ENCODE results near the gene ZNF324.
"Not testable (repeated sequence)": the region's sequence is repeated elsewhere in the genome, so short reads cannot be mapped to it uniquely, and the experiment has no call there.

Gene ZNF324

DNA sequence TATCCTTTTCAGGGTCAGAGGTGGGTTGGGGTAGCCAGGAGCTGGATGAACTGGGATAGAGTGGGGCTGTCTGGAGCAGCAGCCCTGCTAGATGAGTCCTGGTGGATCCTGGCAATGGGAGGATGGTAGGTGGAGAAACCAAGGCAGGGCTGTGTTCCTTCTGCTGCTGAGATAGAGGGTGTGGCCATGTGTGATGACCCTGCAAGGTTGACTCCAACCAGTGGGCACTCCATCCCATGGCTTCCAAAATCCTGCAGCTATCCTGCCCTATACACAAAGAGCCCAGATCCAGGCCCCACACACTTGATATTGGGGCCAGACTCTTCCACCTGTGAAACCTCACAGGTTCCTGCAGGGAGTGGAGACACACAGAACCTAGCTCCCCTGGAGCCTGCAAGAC lies 6.9 kb downstream of the ZNF324 start:
- DNase-seq: no peak

- peak; percentile 58 for DNase-seq
These were observed 7.6 kb downstream of the ZNF324 start for GRCh38 chr19:58474291-58474996.

DNA sequence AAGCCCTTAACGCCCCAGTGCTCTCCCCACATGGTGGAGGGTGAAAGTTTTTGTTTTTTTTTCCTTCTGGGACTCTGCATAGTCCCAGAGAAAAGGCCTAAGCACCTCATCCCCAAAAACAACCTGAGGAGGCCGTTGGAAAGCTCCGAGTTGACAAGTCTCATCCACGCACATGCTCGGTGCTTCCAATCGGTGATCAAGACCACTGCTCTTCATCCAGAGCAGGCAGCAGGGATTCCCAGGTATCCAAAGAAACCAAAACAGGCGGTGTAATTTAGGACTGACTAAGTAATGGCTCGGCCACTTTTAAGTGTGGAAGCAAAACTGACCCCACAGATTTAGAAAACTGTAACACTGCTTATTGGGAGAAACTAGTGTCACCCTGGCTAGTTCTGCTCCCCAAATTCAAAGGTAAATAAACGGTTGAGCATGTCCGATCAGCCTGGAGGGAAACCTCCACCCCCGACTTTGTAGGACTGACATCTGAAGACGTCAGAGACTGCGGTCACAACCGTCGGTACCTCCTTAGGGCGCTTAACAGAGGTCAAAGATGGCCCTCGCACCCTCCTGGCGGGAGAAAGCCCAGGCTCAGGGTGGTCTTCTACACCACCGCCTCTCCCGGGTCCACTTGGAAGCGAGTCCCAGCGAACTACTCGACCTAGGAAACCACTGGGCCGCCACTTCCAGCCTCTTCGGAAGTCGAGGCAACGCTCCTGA lies 8.3 kb downstream of the ZNF324 start:
- no peak for DNase-seq

- peak; percentile 98 for DNase-seq
These were observed 9.0 kb downstream of the ZNF324 start, which contains the start of gene ZNF446 for GRCh38 chr19:58475714-58476497. ZNF446 (plus strand) TSS chr19:58476352; CDS start chr19:58477219, 867 bp downstream.

DNA sequence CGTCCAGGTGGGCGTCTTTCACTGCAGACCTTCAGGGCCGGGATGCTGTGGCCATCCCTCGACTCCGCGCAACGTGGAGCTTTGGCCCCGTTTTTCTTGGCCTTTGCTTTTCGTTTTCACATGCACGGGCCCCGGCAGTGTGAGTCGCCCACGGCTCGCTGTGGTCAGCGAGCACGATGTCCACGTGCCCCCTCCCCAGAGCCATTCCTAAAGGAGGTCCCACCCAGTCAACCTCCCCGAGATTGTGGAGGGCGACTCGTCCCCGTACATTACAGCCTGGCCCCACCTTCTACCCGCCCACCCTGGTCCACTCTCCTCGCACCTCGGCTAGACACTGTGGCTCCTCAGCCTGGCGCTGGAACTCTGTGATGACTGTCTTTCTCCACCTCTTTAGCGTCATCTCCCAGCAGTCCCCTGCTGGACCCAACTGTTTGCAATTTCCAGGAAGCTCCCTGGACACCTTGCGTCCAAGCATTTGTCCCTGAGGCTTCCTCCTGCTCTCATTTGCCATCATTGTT lies 9.7 kb downstream of the ZNF324 start:
- peak; percentile 9 for DNase-seq

- no peak for DNase-seq
These were observed 10.2 kb downstream of the ZNF324 start for GRCh38 chr19:58477130-58477529.

DNA sequence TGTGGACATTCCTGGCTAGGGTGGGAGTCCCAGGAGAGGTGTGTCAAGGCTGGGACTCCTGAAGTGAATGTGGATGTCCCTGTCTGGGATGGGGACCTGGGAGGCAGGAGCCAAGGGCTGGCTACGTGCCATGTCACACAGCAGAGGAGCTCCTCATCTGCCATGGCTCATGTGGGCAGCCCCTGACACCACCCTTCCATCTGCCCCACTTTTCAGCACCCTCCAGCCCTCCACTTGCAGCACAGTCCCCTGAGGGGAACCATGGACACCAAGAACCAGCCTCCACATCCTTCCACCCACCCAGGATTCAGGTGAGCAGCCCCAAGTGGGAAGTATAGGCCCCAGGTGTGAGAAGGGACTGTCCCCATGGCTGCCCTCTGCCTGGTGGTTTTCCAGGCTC lies 11.0 kb downstream of the ZNF324 start:
- DNase-seq: no peak

DNA sequence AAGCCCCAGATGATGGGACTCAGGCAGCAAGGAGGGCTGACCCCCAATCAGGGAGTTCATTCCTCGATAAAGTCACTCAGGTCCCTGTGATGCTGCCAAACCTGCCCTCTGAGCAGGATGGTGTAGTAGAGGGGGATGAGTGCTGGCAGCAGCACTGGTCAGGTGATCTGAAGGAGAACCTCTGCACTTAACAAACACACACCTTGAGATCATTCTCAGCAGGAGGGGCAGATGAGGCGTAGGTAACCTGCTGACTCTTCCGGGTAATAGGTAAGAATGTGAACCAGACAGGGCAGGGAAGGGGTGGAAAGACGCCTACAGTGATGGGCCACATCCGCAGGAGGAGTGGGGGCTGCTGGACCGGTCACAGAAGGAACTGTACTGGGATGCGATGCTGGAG lies 12.4 kb downstream of the ZNF324 start:
- DNase-seq: no peak

- DNase-seq: no peak
These were observed 13.0 kb downstream of the ZNF324 start for GRCh38 chr19:58479736-58480480.

GRCh38 chr19:58480481-58480830 lies 13.6 kb downstream of the ZNF324 start:
- no peak for DNase-seq

DNA sequence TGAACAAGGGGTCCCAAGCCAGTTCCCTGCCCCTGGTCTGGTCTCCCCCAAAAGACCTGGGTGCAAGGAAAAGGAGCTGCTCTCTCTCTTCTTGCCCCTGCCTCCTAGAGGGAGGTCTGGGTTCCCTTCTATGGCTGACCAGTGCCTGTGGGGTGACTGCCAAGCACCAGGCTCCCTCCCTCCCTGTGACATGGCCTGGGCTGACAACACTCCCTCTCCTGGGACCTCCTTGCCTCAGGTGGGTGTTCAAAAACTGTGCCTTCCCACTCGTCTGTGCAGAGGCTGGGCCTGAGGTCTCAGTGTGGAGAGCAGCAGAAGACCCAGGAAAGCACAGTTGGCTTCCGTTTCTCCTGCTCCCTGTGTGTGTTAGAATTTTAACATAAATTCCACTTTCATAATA lies 14.0 kb downstream of the ZNF324 start:
- no peak for DNase-seq

GRCh38 chr19:58482372-58482771 lies 15.5 kb downstream of the ZNF324 start:
- DNase-seq: no peak

GRCh38 chr19:58483776-58484175 lies 16.9 kb downstream of the ZNF324 start:
- DNase-seq: no peak

DNA sequence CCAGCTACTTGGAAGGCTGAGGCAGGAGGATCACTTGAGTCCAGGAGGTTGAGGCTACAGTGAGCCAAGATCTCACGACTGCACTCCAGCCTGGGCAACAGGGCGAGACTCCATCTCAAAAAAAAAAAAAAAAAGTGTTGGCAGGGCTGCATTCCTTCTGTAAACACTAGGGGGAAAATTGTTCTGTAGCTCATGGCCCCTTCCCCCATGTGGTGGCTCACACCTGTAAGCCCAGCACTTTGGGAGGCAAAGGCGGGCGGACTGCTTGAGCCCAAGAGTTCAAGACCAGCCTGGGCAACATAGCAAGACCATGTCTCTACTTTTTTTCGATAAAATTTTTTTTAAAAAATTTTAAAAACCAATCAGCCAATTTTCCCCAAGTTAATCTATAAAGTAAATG lies 17.5 kb downstream of the ZNF324 start:
- DNase-seq: not testable (repeated sequence)

GRCh38 chr19:58491393-58491792 lies 24.5 kb downstream of the ZNF324 start:
- no peak for DNase-seq

DNA sequence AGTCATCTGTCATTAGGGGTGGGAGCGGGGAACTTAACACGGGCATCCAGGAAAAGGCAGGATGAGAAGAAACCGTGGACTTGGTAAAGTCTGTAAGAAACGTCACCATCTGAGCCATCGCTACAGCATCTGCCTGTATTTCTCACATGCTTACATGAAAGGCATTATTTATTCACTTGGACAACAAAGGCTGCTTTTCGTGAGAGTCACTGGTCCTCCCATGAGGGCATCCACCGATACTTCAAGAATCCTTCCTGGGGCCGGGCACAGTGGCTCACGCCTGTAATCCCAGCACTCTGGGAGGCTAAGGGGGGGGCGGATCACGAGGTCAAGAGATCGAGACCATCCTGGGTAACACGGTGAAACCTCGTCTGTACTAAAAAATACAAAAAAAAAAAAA lies 25.4 kb downstream of the ZNF324 start:
- DNase-seq: no peak

DNA sequence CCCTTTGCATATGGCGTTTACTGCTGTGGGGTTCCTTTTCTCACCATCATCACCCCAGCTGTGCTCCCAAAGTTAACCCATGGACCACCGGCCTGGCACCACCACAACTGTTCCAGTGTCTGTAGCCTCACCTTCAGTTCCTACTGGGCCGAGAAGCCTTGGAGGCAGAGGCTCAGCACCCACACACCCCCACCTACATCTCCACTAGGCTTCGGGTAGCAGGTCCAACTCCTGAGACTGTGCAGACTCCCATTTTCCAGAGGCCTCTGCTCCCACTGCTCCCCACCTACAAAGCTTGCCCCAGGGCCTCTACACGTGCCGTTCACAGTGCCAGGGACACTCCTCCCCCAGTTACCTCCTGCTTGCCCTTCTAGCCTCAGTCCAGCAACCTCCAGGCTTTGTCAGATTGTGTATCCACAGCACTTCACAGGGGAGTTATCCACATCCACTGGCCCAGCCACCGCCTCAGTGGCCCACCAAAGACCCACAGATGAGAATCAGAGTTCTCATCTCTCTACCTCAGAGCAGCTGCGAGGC lies 30.8 kb downstream of the ZNF324 start:
- DNase-seq: no peak

DNA sequence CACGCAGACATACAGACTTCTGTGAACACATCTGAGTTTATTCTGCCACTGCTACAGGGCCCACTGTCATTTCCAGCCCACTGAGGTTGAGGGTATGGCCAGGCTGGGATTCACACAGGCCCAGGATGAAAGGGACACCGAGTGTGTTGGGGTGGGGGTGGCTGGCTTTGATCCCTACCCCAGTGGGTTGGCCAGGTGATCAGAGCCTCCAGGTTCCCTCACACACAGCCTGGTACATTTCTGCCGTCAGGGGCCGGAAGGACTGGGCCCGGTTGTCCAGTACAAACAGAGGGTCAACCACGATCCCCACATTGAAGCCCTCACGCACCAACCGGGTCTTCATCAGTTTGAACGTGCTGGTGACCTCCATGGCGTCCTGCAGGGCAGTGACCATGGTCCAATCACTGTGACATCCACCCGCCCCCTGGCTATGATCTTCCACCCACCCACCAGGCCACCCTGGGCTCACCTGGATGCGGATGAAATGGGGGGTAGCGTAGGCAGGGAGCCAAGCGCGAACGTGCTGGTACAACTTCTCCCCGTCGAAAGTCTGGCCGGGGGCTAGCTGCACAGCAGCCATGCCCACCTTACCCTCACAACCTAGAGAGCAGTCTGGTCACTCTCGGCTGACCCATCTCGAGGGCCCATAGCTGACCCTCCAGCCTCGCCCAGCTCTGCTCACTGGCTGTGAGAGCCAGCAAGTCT lies 31.6 kb downstream of the ZNF324 start:
- no peak for DNase-seq

GRCh38 chr19:58499021-58499927 lies 32.4 kb downstream of the ZNF324 start:
- DNase-seq: peak; percentile 100

DNA sequence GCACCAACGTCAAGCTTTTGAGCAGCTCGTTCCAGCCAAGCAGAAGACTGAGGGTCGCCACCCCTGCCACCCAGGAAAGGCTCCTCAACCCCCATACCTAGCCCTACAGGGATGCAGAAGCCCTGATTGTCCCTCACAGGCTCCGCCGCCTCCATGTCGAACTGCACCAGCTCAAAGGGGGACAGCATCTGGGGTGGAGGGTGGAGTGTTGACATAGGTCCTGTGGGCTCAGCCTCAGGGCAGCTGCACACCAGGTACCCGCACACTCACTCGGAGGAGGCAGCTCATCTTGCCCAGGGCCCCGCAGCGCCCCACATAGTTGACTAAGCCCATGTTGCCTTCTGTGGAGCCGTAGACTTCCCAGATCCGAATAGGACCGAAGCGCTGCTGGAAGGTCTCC lies 33.4 kb downstream of the ZNF324 start:
- DNase-seq: no peak

Data from MV-4-11 (cell line).